Colonic mucosa (tissue), 4 donors: ENCODE data around the gene NCAM1. TPM values are rescaled to one million over a fixed set of nuclear protein-coding genes. Genes with fewer than 3 reads are reported as not detected.

Experiments used
- DNase-seq: peaks from one replicate; pipeline ENCODE4 v3.0.0-alpha.2; 2020
- H3K27ac ChIP-seq: fragments of 200-600 bp; one replicate; pipeline ENCODE4 v1.8.0; 2021
- H3K27me3 ChIP-seq: fragments of 200-600 bp; one replicate; pipeline ENCODE4 v1.8.0; 2021
- H3K36me3 ChIP-seq: fragments of 200-600 bp; one replicate; pipeline ENCODE4 v1.8.0; 2021
- H3K4me1 ChIP-seq: fragments of 200-600 bp; one replicate; pipeline ENCODE4 v1.8.0; 2021; ENCODE audit warnings: mild to moderate bottlenecking
- H3K4me3 ChIP-seq: fragments of 200-600 bp; one replicate; pipeline ENCODE4 v1.8.0; 2021
- H3K9ac ChIP-seq, 2 donors: one replicate each; pipeline ENCODE4 v1.7.0; 2013; ENCODE audit warnings: control low read depth in 2 of 2, low read depth in 2 of 2, low read length in 2 of 2
- H3K9me3 ChIP-seq: fragments of 200-600 bp; one replicate; pipeline ENCODE4 v1.8.0; 2021
- CTCF ChIP-seq: fragments of 200-600 bp; IDR thresholded peaks from one replicate; pipeline ENCODE4 v1.8.0; 2022; ENCODE audit warnings: antibody characterized with exemption, mild to moderate bottlenecking
- intact Hi-C: fragments of 100-400 bp; cut with DNase I; formaldehyde crosslinking; loops from one replicate; pipeline ENCODE4 v1.14.1; 2022
- total RNA-seq, 2 donors: library from RNA; stranded (reverse); fragmentation: NEBNext Ultra II Directional in 1 of 2; extraction: Animal tissue kit (Norgen Biotek cat#: 25700) in 1 of 2; gene quantifications; one replicate each; pipeline ENCODE4 v1.2.1, GENCODE V29; 2021
- donor health status: healthy.
- donor health status: DM: no; HTN: no; CAD: no.
- donor health status: DM: no; HTN: no; CAD: no.

The NCAM1 gene
- total RNA-seq, 2 donors from 2014 or later: 2.3 to 10.7 TPM

GRCh38 chr11:113314389-113315301 lies 353.4 kb downstream of the NCAM1 start, which contains the start of gene TTC12:
Gene TTC12, plus strand, starts transcription at chr11:113314583. Its CDS starts 1,675 bp downstream, at chr11:113316258.
- Histone ChIP-seq H3K4me1 (no peaks in the 10 kb centered on the region), H3K4me3 (peak within 1 kb of the TSS; percentile 75), H3K9ac (peak within 1 kb of the TSS; percentile 81 to 83), H3K27ac (peak within 1 kb of the TSS; percentile 83), H3K27me3 (no peaks in the 10 kb centered on the region), H3K36me3 (no peaks in the 10 kb centered on the region), H3K9me3 (no peaks in the 10 kb centered on the region)
- TF ChIP-seq CTCF: no peak
- peak; percentile 96 for DNase-seq
- intact Hi-C loops: no loop called here

DNA sequence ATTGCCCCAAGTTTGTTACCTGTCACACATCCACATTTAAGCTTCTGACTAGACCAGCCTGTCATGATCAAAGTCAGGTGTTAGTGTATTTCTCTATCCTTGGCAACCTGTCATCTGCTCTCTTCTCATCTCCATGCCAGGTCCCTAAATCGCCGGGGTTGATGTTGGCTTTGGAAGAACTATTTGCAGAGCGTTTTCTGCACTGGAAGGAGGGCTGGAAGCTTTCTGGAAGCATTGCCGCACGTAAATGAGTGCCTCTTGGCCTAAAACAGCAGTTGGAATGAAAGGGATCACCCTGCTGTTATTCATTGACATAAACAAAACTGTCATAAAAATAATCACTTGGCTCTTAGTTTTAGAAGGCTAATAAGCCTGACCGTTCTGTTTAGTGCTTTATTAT lies 354.6 kb downstream of the NCAM1 start:
- no peak overlapping the region for H3K9ac ChIP-seq
- no peak overlapping the region for H3K27ac ChIP-seq
- intact Hi-C loops: no loop called here
- no peaks in the 10 kb centered on the region for H3K9me3 ChIP-seq
- no peaks in the 10 kb centered on the region for H3K4me1 ChIP-seq
- no peak overlapping the region for H3K4me3 ChIP-seq
- no peak for DNase-seq
- H3K36me3 ChIP-seq: no peaks in the 10 kb centered on the region
- H3K27me3 ChIP-seq: no peaks in the 10 kb centered on the region
- no peak for TF ChIP-seq CTCF

DNA sequence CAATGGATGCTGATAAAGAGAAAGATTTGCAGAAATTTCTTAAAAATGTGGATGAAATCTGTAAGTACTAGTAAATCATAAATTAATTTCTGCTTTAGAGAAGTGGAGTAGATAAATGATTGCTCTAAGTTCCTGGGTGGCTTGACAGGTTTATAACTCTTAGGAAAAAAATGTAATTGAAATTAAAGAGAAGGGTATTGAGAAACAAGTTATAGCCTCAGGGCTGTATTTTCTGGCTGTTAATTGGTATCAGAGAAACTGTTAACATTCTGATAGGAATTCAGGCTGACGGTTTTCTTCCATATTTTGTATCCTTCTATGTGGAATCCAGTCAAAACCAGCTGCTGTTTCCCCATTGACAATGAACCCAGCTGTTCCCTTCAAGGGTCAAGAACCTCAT lies 355.0 kb downstream of the NCAM1 start:
- Histone ChIP-seq H3K4me1 (no peaks in the 10 kb centered on the region), H3K27me3 (no peaks in the 10 kb centered on the region), H3K27ac (no peak overlapping the region), H3K9me3 (no peaks in the 10 kb centered on the region), H3K9ac (no peak overlapping the region), H3K4me3 (no peak overlapping the region), H3K36me3 (no peaks in the 10 kb centered on the region)
- TF ChIP-seq CTCF: no peak
- intact Hi-C loops: no loop called here
- no peak for DNase-seq

GRCh38 chr11:113317339-113317738 lies 356.1 kb downstream of the NCAM1 start:
- intact Hi-C loops: no loop called here
- Histone ChIP-seq H3K27ac (no peak overlapping the region), H3K4me1 (no peaks in the 10 kb centered on the region), H3K36me3 (no peaks in the 10 kb centered on the region), H3K4me3 (no peak overlapping the region), H3K27me3 (no peaks in the 10 kb centered on the region), H3K9ac (no peak overlapping the region), H3K9me3 (no peaks in the 10 kb centered on the region)
- TF ChIP-seq CTCF: no peak
- no peak for DNase-seq

DNA sequence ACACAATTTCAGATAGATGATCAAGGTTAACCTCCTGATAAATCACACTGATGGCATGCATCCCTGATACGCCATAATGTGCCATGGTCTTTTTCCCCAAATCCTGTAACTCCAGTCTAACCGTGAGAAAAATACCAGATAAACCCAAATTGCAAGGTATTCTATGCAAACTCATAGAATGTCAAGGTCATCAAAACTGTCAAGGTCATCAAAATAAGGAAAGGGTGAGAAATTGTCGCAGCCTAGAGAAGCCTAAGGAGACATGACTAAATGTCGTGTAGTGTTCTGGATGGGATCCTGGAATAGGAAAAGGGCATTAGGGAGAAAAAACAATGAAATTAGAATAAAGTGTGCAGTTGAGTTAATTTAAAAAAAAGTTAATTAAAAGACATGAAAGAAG lies 357.9 kb downstream of the NCAM1 start:
- DNase-seq: no peak
- Histone ChIP-seq H3K9me3 (no peaks in the 10 kb centered on the region), H3K27me3 (no peaks in the 10 kb centered on the region), H3K27ac (no peak overlapping the region), H3K9ac (no peak overlapping the region), H3K4me1 (no peaks in the 10 kb centered on the region), H3K4me3 (no peak overlapping the region), H3K36me3 (no peaks in the 10 kb centered on the region)
- intact Hi-C loops: no loop called here
- TF ChIP-seq CTCF: no peak
